ENCODE data around the gene CEP192. TPM values are rescaled to one million over a fixed set of nuclear protein-coding genes. Genes with fewer than 3 reads are reported as not detected.
A peak's percentile ranks its signal among the peaks of the same experiment; 100 is the strongest.
"Not testable (repeated sequence)": the region's sequence is repeated elsewhere in the genome, so short reads cannot be mapped to it uniquely, and the experiment has no call there.

Gene CEP192
- polyA plus RNA-seq, 3 donors: 3.0 to 29.6 (median 3.7) TPM

- H3K36me3 ChIP-seq (replicated peaks in 1 of 2; ENCODE audit: control insufficient read depth in 1 of 2, insufficient read depth in 2 of 2, low read length in 2 of 2): peaks cover 11 to 29% of the 10 kb centered on the region in 2 donors
- H3K9me3 ChIP-seq (replicated peaks in 1 of 2; ENCODE audit: control insufficient read depth in 1 of 2, insufficient read depth in 1 of 2, low read length in 2 of 2): no peaks in the 10 kb centered on the region
- H3K9me3 Mint-ChIP-seq: no peaks in the 10 kb centered on the region
- H2AFZ ChIP-seq (ENCODE audit: insufficient read depth, low read depth, low read length, poor library complexity, severe bottlenecking): no peak overlapping the region
- peaks cover 97% of the 10 kb centered on the region for H3K79me2 ChIP-seq (ENCODE audit: insufficient read depth, low read length)
- peaks cover 12% of the 10 kb centered on the region for H3K4me1 Mint-ChIP-seq
- H3K4me1 ChIP-seq (ENCODE audit: control insufficient read depth in 1 of 2, insufficient read depth in 2 of 2, low read length in 2 of 2): peaks cover 12 to 17% of the 10 kb centered on the region in 2 donors
- H3K4me3 Mint-ChIP-seq: no peak overlapping the region
- no peak overlapping the region for H3K27ac Mint-ChIP-seq
- intact Hi-C loops (cut with micrococcal nuclease): loop anchor here (10.0 kb wide), 2 partner anchors 111 to 149 kb away; partner anchors contain the start of gene PTPN2 (in 1 of the 2)
- 90% methylated on average over 6 of the region's 6 CpGs for WGBS (ENCODE audit: insufficient coverage)
- H3K9ac ChIP-seq (ENCODE audit: insufficient read depth, low read length, poor library complexity, severe bottlenecking): no peak overlapping the region
- H3K27me3 ChIP-seq (ENCODE audit: control insufficient read depth in 2 of 2, insufficient read depth in 2 of 2, low read length in 2 of 2): no peaks in the 10 kb centered on the region
- H3K4me3 ChIP-seq (replicated peaks in 1 of 3; ENCODE audit: low read depth in 2 of 3, low read length in 3 of 3): no peak overlapping the region
- H3K27ac ChIP-seq (ENCODE audit: low read depth in 1 of 2, low read length in 2 of 2): peak overlapping the region in 1 of 2 donors; percentile 4
- no peak overlapping the region for H3K4me2 ChIP-seq (replicated peaks; ENCODE audit: extremely low read depth, low read length, poor library complexity, severe bottlenecking)
- H3K36me3 Mint-ChIP-seq: peaks cover 10 to 13% of the 10 kb centered on the region in 2 donors
- H3K27me3 Mint-ChIP-seq (ENCODE audit: low read depth in 3 of 3): no peaks in the 10 kb centered on the region
- H4K20me1 ChIP-seq (ENCODE audit: insufficient read depth, low read length): peaks cover 82% of the 10 kb centered on the region
- no peak for TF ChIP-seq CTCF (IDR thresholded peaks at IDR 0.05)
- no peak for DNase-seq
These were observed 4.9 kb downstream of the CEP192 start for GRCh38 chr18:12995952-12996477.

DNA sequence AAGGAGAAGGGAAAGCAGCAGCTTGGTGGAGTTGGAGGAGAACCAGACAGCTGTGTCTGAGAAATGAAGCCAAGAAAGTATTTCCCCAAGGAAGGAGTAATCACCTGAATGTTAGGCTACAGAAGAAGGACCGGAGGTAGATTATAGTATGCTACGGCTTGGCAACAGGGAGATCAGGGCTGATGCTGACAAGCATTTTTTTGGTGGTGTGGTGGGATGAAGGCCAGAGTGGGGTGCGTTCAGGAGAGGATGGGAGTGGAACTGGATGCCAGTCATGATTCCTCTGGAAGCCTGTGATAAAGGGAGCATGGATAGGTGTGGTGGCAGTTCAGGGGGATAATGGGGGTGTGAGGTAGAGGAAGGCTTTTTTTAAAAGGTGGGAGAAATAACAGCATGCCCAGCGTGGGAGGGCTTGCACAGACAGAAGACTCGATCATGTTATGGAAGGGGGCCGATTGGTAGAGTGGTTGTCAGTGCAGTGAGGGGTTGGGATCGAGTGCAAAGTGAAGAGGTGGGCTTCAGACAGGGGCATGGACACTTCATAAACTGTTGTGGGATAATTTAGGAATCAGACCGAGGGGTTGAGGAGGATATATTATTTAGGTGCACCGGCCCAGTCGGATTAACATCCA lies 5.6 kb downstream of the CEP192 start:
- H3K27me3 Mint-ChIP-seq (ENCODE audit: low read depth in 3 of 3): no peaks in the 10 kb centered on the region
- H3K79me2 ChIP-seq (ENCODE audit: insufficient read depth, low read length): peaks cover 100% of the 10 kb centered on the region
- no peak overlapping the region for H3K9ac ChIP-seq (ENCODE audit: insufficient read depth, low read length, poor library complexity, severe bottlenecking)
- H2AFZ ChIP-seq (ENCODE audit: insufficient read depth, low read depth, low read length, poor library complexity, severe bottlenecking): no peak overlapping the region
- H3K4me1 ChIP-seq (ENCODE audit: control insufficient read depth in 1 of 2, insufficient read depth in 2 of 2, low read length in 2 of 2): peaks cover 12 to 17% of the 10 kb centered on the region in 2 donors
- H3K27ac ChIP-seq (ENCODE audit: low read depth in 1 of 2, low read length in 2 of 2): no peak overlapping the region
- WGBS (ENCODE audit: insufficient coverage): 95% methylated on average over 10 of the region's 10 CpGs
- peaks cover 86% of the 10 kb centered on the region for H4K20me1 ChIP-seq (ENCODE audit: insufficient read depth, low read length)
- peaks cover 12 to 20% of the 10 kb centered on the region in 2 donors for H3K36me3 Mint-ChIP-seq
- intact Hi-C loops (cut with micrococcal nuclease): loop anchor here (10.0 kb wide), 2 partner anchors 112 to 148 kb away; partner anchors contain the start of gene PTPN2 (in 1 of the 2)
- H3K36me3 ChIP-seq (replicated peaks in 1 of 2; ENCODE audit: control insufficient read depth in 1 of 2, insufficient read depth in 2 of 2, low read length in 2 of 2): peaks cover 18 to 36% of the 10 kb centered on the region in 2 donors
- no peak overlapping the region for H3K27ac Mint-ChIP-seq
- no peak overlapping the region for H3K4me2 ChIP-seq (replicated peaks; ENCODE audit: extremely low read depth, low read length, poor library complexity, severe bottlenecking)
- TF ChIP-seq CTCF (IDR thresholded peaks at IDR 0.05): no peak
- no peaks in the 10 kb centered on the region for H3K9me3 ChIP-seq (replicated peaks in 1 of 2; ENCODE audit: control insufficient read depth in 1 of 2, insufficient read depth in 1 of 2, low read length in 2 of 2)
- peaks cover 12% of the 10 kb centered on the region for H3K4me1 Mint-ChIP-seq
- no peak overlapping the region for H3K4me3 Mint-ChIP-seq
- no peak for DNase-seq
- H3K9me3 Mint-ChIP-seq: no peaks in the 10 kb centered on the region
- H3K4me3 ChIP-seq (replicated peaks in 1 of 3; ENCODE audit: low read depth in 2 of 3, low read length in 3 of 3): no peak overlapping the region
- no peaks in the 10 kb centered on the region for H3K27me3 ChIP-seq (ENCODE audit: control insufficient read depth in 2 of 2, insufficient read depth in 2 of 2, low read length in 2 of 2)

DNA sequence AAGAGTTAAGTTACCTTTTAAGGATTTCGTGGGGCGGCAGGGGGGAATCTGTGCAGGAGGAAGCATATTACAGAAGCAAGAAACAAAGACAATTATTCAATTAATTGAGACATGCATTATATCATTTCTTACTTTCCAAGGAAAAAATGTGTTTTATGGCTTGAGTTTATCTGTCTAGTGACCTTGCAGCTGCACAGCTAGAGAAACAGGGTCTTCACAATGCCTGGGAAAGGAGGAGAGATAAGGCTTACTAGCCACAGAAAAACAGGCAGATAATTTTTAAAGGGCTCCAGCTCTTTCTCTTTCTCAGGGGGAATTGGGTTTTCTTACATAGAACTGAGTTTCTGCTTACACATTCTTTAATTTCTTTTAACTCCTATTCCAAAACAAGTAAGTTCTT lies 6.2 kb downstream of the CEP192 start:
- H3K36me3 ChIP-seq (replicated peaks in 1 of 2; ENCODE audit: control insufficient read depth in 1 of 2, insufficient read depth in 2 of 2, low read length in 2 of 2): peaks cover 24 to 39% of the 10 kb centered on the region in 2 donors
- H3K27ac ChIP-seq (ENCODE audit: low read depth in 1 of 2, low read length in 2 of 2); DNase-seq; H3K4me1 Mint-ChIP-seq; H3K27ac Mint-ChIP-seq; H3K4me3 ChIP-seq (replicated peaks in 1 of 3; ENCODE audit: low read depth in 2 of 3, low read length in 3 of 3); H3K27me3 Mint-ChIP-seq (ENCODE audit: low read depth in 3 of 3); H3K4me2 ChIP-seq (replicated peaks; ENCODE audit: extremely low read depth, low read length, poor library complexity, severe bottlenecking); H3K4me3 Mint-ChIP-seq; H3K9me3 ChIP-seq (replicated peaks in 1 of 2; ENCODE audit: control insufficient read depth in 1 of 2, insufficient read depth in 1 of 2, low read length in 2 of 2); H3K9ac ChIP-seq (ENCODE audit: insufficient read depth, low read length, poor library complexity, severe bottlenecking); H3K27me3 ChIP-seq (ENCODE audit: control insufficient read depth in 2 of 2, insufficient read depth in 2 of 2, low read length in 2 of 2); H2AFZ ChIP-seq (ENCODE audit: insufficient read depth, low read depth, low read length, poor library complexity, severe bottlenecking); H3K9me3 Mint-ChIP-seq: not testable (repeated sequence)
- no CpG with 5 or more reads among the region's 2 CpGs for WGBS (ENCODE audit: insufficient coverage)
- peaks cover 86% of the 10 kb centered on the region for H4K20me1 ChIP-seq (ENCODE audit: insufficient read depth, low read length)
- peaks cover 7 to 12% of the 10 kb centered on the region in 2 donors for H3K4me1 ChIP-seq (ENCODE audit: control insufficient read depth in 1 of 2, insufficient read depth in 2 of 2, low read length in 2 of 2)
- H3K36me3 Mint-ChIP-seq: peaks cover 12 to 22% of the 10 kb centered on the region in 2 donors
- intact Hi-C loops (cut with micrococcal nuclease): loop anchor here (10.0 kb wide), 2 partner anchors 113 to 147 kb away; partner anchors contain the start of gene PTPN2 (in 1 of the 2)
- peaks cover 97% of the 10 kb centered on the region for H3K79me2 ChIP-seq (ENCODE audit: insufficient read depth, low read length)
